HEK293T (cell line): ENCODE data around the gene FNDC3A.

Source experiments
- CTCF ChIA-PET: fragments of 350-600 bp; formaldehyde crosslinking; extraction: SDS; loops from one replicate; lab custom pipeline; 2021; ENCODE audit warnings: antibody characterized with exemption, inconsistent platforms; lab: Yijun Ruan, JAX
- POLR2A ChIA-PET: fragments of 350-600 bp; formaldehyde crosslinking; extraction: SDS; loops from one replicate; lab custom pipeline; 2020; ENCODE audit warnings: antibody characterized with exemption, inconsistent platforms; lab: Yijun Ruan, JAX
- DNase-seq: peaks from one replicate; pipeline ENCODE4 v3.0.0; 2012; ENCODE audit warnings: mixed read lengths; ENCODE audit errors: extremely low spot score
- ARNT ChIP-seq: fragments of 450-650 bp; IDR thresholded peaks from 2 replicates; pipeline ENCODE4 v1.6.1; 2017; ENCODE audit warnings: mild to moderate bottlenecking
- BHLHE40 ChIP-seq: fragments of 450-650 bp; IDR thresholded peaks from 2 replicates; pipeline ENCODE4 v1.6.1; 2016; ENCODE audit warnings: mild to moderate bottlenecking, moderate library complexity, borderline replicate concordance
- CTBP1 ChIP-seq: fragments of 450-650 bp; IDR thresholded peaks from 2 replicates; pipeline ENCODE4 v1.6.1; 2016; ENCODE audit warnings: borderline replicate concordance
- ELF4 ChIP-seq: fragments of 450-650 bp; IDR thresholded peaks from 2 replicates; pipeline ENCODE4 v1.6.1; 2017; ENCODE audit warnings: antibody characterized with exemption
- FOXA1 ChIP-seq: fragments of 450-650 bp; IDR thresholded peaks from 2 replicates; pipeline ENCODE4 v1.6.1; 2016; ENCODE audit warnings: mild to moderate bottlenecking
- FOXK2 ChIP-seq: fragments of 450-650 bp; IDR thresholded peaks from 2 replicates; pipeline ENCODE4 v1.6.1; 2016; ENCODE audit warnings: mild to moderate bottlenecking
- FOXM1 ChIP-seq: fragments of 450-650 bp; IDR thresholded peaks from 2 replicates; pipeline ENCODE4 v1.6.1; 2017; ENCODE audit warnings: mild to moderate bottlenecking, borderline replicate concordance
- HDGF ChIP-seq: fragments of 450-650 bp; IDR thresholded peaks from 2 replicates; pipeline ENCODE4 v1.6.1; 2017; ENCODE audit warnings: antibody characterized with exemption, borderline replicate concordance
- L3MBTL2 ChIP-seq: fragments of 450-650 bp; conservative IDR thresholded peaks from 2 replicates; pipeline ENCODE4 v1.6.1; 2016; ENCODE audit warnings: mild to moderate bottlenecking
- LEF1 ChIP-seq: fragments of 450-650 bp; IDR thresholded peaks from 2 replicates; pipeline ENCODE4 v1.6.1; 2017; ENCODE audit warnings: mild to moderate bottlenecking, borderline replicate concordance
- NFRKB ChIP-seq: fragments of 450-650 bp; IDR thresholded peaks from 2 replicates; pipeline ENCODE4 v1.6.1; 2016; ENCODE audit warnings: mild to moderate bottlenecking, moderate library complexity
- PKNOX1 ChIP-seq: fragments of 450-650 bp; IDR thresholded peaks from 2 replicates; pipeline ENCODE4 v1.6.1; 2016
- SP1 ChIP-seq: fragments of 450-650 bp; IDR thresholded peaks from 2 replicates; pipeline ENCODE4 v1.6.1; 2017
- SUZ12 ChIP-seq: fragments of 450-650 bp; IDR thresholded peaks from 2 replicates; pipeline ENCODE4 v1.6.1; 2016; ENCODE audit warnings: mild to moderate bottlenecking
- TARDBP ChIP-seq: fragments of 450-650 bp; IDR thresholded peaks from 2 replicates; pipeline ENCODE4 v1.6.1; 2016
- ZNF384 ChIP-seq: fragments of 450-650 bp; IDR thresholded peaks from 2 replicates; pipeline ENCODE4 v1.6.1; 2016

FNDC3A gene

GRCh38 chr13:49210114-49210513, 234.4 kb downstream of the FNDC3A start:
- TF ChIP-seq ELF4: no peak
- TF ChIP-seq PKNOX1: no peak
- no peak for TF ChIP-seq LEF1
- no peak for TF ChIP-seq FOXA1
- no peak for DNase-seq
- CTCF ChIA-PET: no interaction called here
- POLR2A ChIA-PET: no interaction called here

- ChIA-PET CTCF (no interaction called here), POLR2A (no interaction called here)
- TF ChIP-seq SP1 (no peak), FOXM1 (no peak), ELF4 (no peak), ZNF384 (no peak), L3MBTL2 (no peak), SUZ12 (no peak), FOXA1 (no peak), LEF1 (no peak), PKNOX1 (no peak), NFRKB (no peak), CTBP1 (no peak), BHLHE40 (no peak), ARNT (no peak), FOXK2 (no peak), HDGF (no peak)
- no peak for DNase-seq
These were observed 235.0 kb downstream of the FNDC3A start for GRCh38 chr13:49210669-49211068.

- DNase-seq: no peak
- POLR2A ChIA-PET: no interaction called here
- CTCF ChIA-PET: no interaction called here
- TF ChIP-seq BHLHE40 (no peak), FOXA1 (no peak), FOXK2 (no peak), LEF1 (no peak), FOXM1 (no peak), TARDBP (no peak), CTBP1 (no peak), PKNOX1 (no peak), SUZ12 (no peak), ELF4 (no peak), ARNT (no peak), L3MBTL2 (no peak), SP1 (no peak), NFRKB (no peak), HDGF (no peak), ZNF384 (no peak)
These were observed 237.8 kb downstream of the FNDC3A start for GRCh38 chr13:49213539-49213938.

- ChIA-PET POLR2A (no interaction called here), CTCF (no interaction called here)
- TF ChIP-seq FOXA1 (no peak), SUZ12 (no peak), ZNF384 (no peak), ELF4 (no peak), HDGF (no peak), LEF1 (no peak)
- DNase-seq: no peak
These were observed 238.5 kb downstream of the FNDC3A start for GRCh38 chr13:49213997-49214916.

- POLR2A ChIA-PET: no interaction called here
- TF ChIP-seq FOXA1 (no peak), LEF1 (no peak), CTBP1 (no peak), ELF4 (no peak)
- CTCF ChIA-PET: interaction anchor here (0.5 kb wide), 1 partner anchor 76 kb away, joined by 3 read pairs; no protein-coding TSS in a partner anchor
- DNase-seq: no peak
These were observed 239.2 kb downstream of the FNDC3A start for GRCh38 chr13:49214917-49215376.

- ChIA-PET POLR2A (no interaction called here), CTCF (no interaction called here)
- DNase-seq: no peak
- no peak for TF ChIP-seq HDGF
- TF ChIP-seq ELF4: no peak
- TF ChIP-seq ZNF384: no peak
- TF ChIP-seq CTBP1: no peak
- no peak for TF ChIP-seq FOXK2
- TF ChIP-seq SUZ12: no peak
- TF ChIP-seq BHLHE40: no peak
- no peak for TF ChIP-seq FOXA1
- TF ChIP-seq SP1: no peak
- no peak for TF ChIP-seq TARDBP
These were observed 240.6 kb downstream of the FNDC3A start for GRCh38 chr13:49216334-49216733.
